Activated T-helper 9 cell treated with anti-CD3 and anti-CD28 coated beads, Interleukin-2, amount 50 U/mL, for 16 hours (primary cell): ENCODE measurements around the gene FLNC.

Source experiments
- DNase-seq: peaks from one replicate; pipeline ENCODE4 v3.0.0-alpha.2; 2020; ENCODE audit warnings: low read depth

FLNC gene

GRCh38 chr7:128846781-128847444 is 16.7 kb downstream of the FLNC start:
- no peak for DNase-seq

- DNase-seq = no peak
These were observed 17.6 kb downstream of the FLNC start for GRCh38 chr7:128847721-128848211.

GRCh38 chr7:128848289-128849155 is 18.3 kb downstream of the FLNC start:
- DNase-seq = no peak

- no peak for DNase-seq
These were observed 18.9 kb downstream of the FLNC start for GRCh38 chr7:128849156-128849515.

GRCh38 chr7:128849804-128850490 is 19.7 kb downstream of the FLNC start:
- no peak for DNase-seq

GRCh38 chr7:128852537-128853254 is 22.5 kb downstream of the FLNC start:
- DNase-seq = no peak

GRCh38 chr7:128853799-128854198 is 23.6 kb downstream of the FLNC start:
- DNase-seq = no peak

- DNase-seq = no peak
These were observed 24.2 kb downstream of the FLNC start for GRCh38 chr7:128854396-128854795.

- no peak for DNase-seq
These were observed 25.4 kb downstream of the FLNC start for GRCh38 chr7:128855559-128855958.

GRCh38 chr7:128856001-128856718 is 26.0 kb downstream of the FLNC start:
- DNase-seq = no peak

- DNase-seq = no peak
These were observed 28.4 kb downstream of the FLNC start for GRCh38 chr7:128858380-128859231.

GRCh38 chr7:128859232-128860157 is 29.3 kb downstream of the FLNC start:
- DNase-seq = no peak

- no peak for DNase-seq
These were observed 30.2 kb downstream of the FLNC start for GRCh38 chr7:128860158-128861073.

- no peak for DNase-seq
These were observed 31.9 kb downstream of the FLNC start for GRCh38 chr7:128861957-128862570.

- DNase-seq = peak; percentile 98
These were observed 32.6 kb downstream of the FLNC start, which contains the start of gene ATP6V1F for GRCh38 chr7:128862571-128863432. Gene ATP6V1F, plus strand, starts transcription at chr7:128862856. Its CDS starts 49 bp downstream, at chr7:128862905.

GRCh38 chr7:128863433-128863989 is 33.3 kb downstream of the FLNC start:
- peak; percentile 23 for DNase-seq
